Mucosa of gallbladder (tissue), 1 donor: ENCODE results near the gene SMG6. TPM values are rescaled to one million over a fixed set of nuclear protein-coding genes. Genes with fewer than 3 reads are reported as not detected.
"Not testable (repeated sequence)": the region's sequence is repeated elsewhere in the genome, so short reads cannot be mapped to it uniquely, and the experiment has no call there.

ENCODE experiments used
- DNase-seq: peaks from one replicate; pipeline ENCODE4 v3.0.0-alpha.2; 2020; ENCODE audit warnings: low spot score
- total RNA-seq: library from RNA; stranded (reverse); gene quantifications from one replicate; pipeline ENCODE4 v1.2.1, GENCODE V29; 2021
- donor health status: DM: no; HTN: no; CAD: no.

SMG6 gene
- total RNA-seq, 1 donor from 2014 or later, result 36.9 TPM

DNA sequence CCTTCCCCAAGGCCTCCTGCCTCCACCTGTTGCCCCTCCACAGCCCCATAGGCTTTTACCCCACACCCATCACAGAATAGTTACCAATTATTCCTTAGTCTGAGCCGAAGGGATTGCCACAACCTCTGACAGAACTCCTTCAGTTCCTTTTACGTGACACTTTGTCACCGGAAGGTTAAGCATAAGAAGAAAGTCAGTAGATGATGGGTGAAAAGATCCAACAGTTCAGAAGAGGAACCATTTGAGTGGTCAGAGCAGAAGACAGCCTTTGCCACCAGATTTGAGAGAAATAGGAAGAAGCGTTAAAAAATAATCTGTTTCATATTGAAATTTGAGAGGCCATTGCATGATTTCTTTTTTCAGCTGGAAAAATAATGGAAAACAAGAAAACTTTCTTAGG, 1.3 kb upstream of the SMG6 start:
- no peak for DNase-seq

DNA sequence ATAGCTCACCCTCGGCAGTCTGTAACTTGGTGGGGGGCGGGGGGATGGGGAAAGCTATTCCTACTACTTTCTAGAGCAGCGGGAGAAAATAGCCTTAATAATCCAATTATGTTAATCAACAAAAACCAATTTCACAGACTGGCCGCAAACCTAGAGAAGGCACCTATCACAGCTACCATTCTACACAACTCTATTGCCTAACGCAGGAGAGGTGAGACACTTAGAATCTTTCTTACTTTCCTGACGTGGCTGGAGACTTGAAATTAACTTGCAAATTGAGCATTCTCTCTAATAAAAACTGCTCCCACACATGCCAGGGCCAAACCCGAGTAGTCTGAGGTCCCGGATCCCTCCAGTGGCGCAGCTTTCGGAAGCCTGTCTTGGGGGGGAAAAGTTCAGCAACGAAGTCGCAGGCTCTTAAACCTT, 794 bp downstream of the SMG6 start:
- DNase-seq, result no peak

DNA sequence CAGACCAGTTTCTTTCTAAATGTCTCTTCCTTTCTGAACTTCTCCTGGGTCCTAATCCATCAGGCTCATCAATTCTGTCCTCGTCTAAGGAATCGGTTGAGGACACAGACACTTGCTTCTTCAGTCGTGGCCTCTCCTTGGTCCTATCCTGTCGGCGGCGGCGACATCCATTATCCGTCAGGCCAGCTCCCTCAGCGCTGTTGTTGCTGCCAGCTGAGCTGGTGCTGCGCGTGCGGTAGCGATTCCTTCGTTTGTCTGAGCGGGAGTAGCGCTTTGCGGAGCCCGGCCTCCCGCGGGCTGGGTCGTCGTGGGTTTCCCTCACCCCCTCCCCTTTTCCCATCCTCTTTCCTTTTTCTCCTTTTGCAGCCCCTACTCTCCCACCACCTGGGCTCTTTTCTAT, 3.8 kb downstream of the SMG6 start:
- DNase-seq, result no peak

DNA sequence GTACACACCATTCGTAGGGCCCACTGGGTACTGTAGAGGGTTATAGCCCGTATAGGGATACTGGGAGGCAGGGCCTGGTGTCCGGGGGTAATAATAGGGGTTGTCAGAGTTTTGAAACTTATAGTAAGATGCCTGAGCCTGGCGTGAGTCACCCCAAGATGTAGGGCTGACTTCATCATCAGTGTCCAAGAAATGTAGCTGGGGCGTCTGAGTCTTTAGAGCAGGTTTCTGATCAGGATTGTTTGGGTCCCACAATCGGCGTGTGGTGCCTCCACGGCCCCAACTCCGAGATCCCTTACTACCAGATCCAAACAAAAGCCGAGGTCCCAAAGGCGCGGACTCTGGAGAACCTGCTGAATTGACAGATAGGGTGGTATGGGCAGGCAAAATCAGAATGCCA, 4.4 kb downstream of the SMG6 start:
- DNase-seq, result no peak

DNA sequence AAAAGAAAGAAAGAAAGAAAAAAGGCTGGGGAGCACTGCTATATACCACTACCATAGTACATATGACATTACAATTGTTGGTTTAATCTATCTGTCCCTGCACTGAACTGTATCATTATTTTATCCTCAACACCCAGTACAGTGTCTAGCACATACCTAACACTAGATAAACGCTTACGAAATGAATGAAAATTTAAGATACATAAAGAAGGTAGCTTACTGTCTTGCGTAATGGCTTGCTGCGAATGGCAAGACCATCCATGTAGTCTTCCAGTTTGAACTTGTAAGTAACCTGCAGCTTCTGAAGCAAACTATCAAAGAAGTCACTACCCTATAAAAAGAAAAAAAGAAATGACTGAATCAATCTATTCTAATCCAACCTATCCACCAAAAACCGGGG, 6.6 kb downstream of the SMG6 start:
- no peak for DNase-seq

DNA sequence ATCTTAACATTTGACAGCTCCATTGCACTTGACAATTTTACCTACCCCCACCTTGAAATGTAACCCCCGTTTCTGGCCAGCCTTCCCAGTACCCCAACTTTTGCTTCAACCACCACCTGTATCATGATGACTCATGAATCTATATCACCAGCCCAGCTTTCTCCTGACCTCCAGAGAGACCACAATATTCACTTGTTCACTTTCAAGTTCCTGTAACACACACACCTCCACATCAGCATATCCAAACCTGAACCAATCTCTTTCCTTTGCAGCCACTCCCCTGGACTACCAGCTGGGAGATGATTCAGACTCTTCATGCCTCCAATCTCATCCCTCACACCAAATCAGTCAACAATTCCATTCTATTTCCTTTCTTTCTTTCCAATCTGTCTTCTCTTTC, 8.0 kb downstream of the SMG6 start:
- DNase-seq, result no peak

DNA sequence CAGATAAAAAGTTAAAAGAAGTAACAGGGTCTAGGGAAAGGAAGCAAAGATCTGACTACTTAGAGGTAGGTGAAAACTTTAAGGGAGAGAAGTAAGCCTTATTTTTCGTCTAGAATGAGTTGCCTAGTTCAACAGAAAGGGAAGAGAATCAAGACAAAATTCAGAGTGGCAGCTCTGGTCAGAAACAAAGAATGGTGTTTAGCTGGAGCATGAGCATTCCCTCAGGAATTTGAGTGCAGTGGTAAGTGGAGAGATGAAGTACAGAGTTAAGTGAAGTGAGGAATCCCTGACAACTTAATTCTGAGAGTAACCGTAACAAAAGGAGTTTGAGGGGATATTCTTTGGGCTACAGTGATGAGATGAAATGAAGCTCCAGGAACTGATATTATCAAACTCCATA, 11.5 kb downstream of the SMG6 start:
- DNase-seq, result no peak

DNA sequence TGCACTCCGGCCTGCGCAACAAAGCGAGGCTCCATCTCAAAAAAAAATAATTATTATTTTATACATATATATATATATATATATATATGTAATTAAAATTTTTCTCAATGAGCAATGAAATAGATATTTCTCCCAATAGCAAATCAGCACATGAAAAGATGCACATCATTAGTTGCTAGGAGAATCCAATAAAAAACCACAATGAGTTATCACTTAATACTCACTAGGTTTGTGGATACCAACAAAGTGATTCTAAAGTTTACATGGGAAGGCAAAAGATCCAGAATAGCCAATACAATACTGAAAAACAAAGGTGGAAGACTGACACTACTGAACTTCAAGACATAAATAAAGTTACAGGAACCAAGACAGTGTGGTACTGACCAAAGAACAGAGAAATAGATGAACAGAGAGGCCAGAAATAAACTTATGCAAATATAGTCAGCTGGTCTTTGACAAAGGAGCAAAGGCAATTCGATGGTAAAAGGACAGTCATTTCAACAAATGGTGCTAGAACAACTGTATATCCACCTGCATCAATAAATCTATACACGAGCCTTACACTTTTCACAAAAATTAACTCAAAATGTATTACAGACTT, 13.6 kb downstream of the SMG6 start:
- DNase-seq, result no peak

DNA sequence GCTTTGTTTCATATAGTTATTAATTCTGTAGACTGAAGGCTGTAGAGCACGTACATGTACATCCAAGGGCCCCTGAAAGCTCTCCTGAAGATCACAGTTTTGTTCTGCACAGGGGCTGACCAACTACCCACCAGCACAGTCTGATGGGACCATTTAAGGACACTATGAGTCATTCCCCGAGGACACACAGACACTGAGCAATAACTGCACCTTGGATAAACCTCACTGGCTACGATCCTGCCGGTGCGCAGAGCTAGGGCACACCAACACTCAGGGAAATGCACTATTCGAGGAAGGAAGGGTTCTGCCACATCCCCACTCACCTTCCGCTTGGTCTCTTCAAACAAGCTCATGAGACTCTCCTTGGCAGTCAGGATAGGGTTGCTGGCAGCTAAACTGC, 20.3 kb downstream of the SMG6 start:
- DNase-seq, result no peak

DNA sequence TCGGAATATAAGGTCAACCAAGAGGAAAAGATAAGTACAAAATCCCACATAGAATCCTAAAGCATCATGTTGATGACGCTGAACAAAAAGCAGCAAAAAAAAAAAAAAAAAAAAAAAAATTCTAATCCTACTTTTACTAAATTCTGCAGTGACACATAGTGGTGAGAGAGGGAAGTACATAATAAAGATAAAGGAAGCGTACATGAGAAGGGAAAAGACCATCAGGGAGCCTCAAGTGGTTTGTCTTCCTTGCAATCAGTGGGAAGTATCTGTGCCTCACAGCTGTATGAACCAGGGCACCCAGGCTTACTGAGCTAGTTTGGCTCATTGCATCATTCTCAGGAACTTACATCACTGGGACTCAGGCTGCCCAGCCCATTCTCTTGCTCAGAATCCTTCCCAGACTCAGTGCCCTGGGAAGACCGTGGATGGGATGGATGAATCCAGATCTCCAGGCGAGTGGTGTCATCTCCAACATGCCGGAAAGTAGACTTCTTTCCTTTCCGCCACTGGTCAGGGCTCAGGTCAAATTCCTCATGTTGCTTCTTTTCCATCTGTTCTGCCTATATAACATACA, 21.2 kb downstream of the SMG6 start:
- no peak for DNase-seq

DNA sequence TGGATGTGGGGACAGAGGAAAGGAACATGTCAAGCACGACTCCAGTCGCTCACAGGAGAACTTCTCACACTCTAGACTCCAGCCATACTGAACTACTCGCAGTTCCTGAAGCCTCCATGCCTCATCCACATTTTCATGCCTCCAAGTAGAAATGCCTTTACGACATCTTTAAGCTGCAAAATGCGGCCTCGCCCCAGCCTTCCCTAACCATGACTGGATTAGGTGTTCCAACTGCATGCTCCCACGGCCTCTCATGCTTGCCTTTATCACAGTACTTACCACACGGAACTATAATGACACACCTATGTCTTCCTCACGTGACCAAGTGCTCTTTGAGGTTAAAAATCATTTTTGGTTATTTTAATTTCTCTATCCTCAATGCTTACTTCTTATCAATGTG, 23.9 kb downstream of the SMG6 start:
- DNase-seq, result no peak

DNA sequence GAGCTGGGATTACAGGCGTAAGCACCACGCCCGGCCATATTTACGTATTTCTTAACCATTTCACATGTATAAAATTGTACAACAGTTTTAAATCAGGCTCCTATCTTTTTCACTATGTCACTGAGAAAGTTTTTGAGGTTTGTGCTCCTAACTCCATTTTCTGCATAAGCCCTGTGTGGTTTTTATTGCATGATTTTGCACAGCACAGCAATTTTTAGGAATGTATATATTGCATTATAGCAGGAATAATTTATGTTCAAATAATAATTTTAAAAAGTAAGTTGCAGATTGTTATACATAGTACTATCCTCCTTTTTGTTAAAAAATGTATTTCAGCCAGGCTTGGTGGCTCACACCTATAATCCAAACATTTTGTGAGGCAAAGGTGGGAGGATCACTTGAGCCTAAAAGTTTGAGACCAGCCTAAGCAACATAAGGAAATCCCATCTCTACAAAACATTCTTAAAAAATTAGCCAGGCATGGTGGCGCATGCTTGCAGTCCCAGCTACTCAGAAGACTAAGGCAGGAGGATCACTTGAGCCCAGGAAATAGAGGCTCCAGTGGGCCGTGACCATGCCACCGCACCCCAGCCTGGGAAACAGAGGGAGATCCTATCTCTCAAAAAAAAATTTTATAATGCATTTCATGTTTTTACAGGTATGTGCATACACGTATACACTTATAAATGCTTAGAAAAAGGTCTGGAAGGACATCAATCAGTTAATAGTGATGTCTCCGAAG, 26.0 kb downstream of the SMG6 start:
- DNase-seq, result no peak

DNA sequence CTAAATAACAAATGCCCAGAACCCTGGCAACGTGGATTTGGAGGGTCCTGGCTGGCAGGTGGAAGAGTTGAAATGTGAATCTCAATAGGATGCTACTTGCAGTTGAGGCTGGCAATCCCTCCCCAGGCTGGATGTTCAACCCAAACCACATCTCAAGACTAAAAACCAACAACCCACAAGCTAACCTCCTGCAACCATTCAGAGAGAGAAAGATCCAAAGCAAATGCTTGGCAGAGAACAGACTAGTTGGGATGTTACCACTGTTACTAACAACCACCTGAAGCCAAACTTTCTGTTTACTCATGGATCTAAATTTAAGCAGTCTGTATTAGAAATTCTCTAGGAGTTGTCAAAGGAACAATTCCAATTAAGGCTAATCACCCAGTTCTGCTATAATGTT, 27.9 kb downstream of the SMG6 start:
- DNase-seq, result no peak

DNA sequence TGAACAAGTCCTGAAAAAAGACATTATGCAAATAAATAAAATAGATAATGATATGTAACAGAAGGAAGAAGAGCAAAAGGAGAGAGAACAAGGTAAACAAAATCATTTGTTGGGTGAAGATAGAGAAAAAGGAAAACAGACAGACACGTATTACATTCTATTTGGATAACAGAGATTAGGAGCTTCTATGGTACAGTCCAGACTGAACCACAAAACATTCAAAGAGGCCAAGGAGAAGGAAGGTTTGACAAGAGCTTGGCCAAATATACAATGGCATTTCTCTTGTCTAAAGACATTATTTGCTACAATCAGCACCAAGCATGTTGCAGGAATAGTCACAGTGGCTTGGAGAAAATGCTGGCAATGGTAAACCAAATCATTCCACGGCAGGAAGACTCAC, 29.2 kb downstream of the SMG6 start:
- no peak for DNase-seq

DNA sequence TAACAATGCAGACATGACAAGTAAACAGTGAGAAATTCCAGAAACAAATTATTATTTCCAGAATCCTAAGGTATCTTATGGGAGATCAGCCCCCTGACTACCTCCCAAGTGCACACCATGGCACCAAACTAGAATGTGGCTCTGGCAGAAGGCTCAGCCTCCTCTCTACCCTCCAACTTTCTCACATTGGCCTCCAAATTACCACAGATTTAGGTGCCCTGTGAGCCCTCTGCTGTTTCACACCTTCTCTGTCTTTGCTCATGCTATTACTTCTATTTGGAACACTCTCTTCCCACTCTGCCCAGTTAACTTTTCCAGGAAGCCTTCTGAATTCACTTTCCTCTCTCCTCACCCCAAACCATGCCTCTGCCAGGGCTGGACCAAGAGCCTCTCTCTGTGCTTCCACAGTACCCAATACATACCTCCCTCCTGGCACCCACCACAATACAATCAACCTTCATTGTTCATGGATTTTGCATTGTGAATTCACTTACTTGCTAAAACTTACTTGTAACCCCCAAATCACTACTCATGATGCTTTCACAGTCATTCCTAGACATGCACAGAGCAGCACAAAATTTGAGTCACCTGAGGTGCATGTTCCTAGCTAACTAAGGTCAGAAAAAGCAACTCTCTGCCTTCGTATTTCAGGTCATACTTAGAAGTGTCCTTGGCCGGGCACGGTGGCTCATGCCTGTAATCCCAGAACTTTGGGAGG, 31.4 kb downstream of the SMG6 start:
- no peak for DNase-seq

DNA sequence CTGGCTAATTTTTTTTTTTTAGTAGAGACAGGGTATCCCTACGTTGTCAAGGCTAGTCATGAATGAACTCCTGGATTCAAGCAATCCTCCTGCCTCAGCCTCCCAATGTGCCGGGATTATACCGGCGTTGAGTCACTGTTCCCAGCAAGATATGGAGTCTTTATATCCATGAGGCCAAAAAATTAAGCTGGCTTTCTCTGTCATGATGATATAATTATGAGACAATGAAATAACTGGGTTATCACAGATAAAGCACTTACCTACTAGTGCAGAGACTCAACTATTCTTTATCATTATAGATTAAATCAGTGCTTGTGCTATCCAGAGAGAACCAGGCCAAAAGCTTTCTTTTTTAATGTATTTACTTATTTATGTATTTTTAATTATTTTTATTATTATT, 36.2 kb downstream of the SMG6 start:
- DNase-seq, result no peak

DNA sequence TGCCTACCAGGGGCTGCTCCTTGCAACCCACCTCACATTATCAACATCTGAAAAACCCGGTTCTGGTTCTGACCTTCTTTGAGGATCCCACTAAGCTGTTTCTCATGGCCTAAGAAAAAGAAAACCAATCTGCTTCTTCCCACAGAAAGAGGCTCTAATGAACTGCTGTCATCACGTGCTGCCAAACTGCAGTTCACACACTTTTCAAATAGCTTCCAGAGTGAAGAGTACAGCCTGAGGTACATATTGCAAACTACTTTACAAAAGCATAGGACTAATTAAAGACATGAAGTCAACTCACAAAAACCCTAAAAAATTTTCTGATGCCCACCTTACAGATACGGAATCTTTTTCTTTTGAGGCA, 36.7 kb downstream of the SMG6 start:
- DNase-seq, result no peak

DNA sequence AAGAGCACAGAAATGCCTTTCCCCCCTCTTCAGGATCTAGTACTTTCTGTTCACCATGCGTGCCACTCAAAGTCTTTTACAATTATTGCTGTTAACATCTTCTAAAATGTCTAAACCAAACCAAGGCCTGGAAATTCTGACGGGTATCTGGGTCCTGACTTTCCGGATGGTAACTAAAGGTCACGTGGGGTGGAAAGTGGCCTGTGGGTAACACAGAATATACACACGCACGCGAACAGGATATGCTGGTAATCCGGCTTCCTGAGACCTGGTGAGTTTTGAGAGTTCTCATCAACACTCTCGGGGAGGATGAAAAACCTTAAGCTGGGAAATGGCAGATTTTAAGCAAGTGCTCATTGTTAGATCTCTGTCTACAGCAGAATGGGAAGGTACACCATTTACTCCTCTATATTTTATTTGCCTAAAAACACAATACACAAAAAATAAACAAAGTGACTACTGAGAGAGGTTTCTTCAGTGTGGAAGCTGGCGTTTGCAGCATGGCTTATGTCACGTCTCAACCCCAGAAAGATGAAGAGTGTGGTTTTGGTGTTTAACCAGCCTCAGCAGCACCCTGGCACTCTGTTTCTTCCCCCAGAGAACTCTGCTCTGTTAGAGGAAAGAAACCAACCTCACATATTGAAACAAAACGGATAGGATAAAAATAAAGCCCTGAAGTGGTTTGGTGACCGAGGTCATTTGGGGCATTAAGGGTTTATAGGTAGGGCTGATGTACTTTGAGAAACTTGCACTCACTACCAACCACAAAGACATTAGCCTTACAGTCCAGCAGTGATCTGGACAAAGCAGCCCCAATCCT, 37.3 kb downstream of the SMG6 start:
- peak; percentile 59 for DNase-seq

DNA sequence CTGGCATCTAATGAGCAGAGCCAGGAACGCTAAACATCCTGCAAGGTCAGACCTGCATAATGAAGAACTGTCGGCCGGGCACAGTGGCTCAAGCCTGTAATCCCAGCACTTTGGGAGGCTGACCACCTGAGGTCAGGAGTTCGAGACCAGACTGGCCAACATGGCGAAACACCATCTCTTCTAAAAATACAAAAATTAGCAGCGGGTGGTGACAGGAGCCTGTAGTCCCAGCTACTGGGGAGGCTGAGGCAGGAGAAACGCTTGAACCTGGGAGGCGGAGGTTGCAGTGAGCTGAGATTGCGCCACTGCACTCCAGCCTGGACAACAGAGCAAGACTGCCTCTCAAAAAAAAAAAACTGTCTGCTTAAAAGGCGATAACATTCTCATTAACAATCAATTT, 38.4 kb downstream of the SMG6 start:
- not testable (repeated sequence) for DNase-seq

DNA sequence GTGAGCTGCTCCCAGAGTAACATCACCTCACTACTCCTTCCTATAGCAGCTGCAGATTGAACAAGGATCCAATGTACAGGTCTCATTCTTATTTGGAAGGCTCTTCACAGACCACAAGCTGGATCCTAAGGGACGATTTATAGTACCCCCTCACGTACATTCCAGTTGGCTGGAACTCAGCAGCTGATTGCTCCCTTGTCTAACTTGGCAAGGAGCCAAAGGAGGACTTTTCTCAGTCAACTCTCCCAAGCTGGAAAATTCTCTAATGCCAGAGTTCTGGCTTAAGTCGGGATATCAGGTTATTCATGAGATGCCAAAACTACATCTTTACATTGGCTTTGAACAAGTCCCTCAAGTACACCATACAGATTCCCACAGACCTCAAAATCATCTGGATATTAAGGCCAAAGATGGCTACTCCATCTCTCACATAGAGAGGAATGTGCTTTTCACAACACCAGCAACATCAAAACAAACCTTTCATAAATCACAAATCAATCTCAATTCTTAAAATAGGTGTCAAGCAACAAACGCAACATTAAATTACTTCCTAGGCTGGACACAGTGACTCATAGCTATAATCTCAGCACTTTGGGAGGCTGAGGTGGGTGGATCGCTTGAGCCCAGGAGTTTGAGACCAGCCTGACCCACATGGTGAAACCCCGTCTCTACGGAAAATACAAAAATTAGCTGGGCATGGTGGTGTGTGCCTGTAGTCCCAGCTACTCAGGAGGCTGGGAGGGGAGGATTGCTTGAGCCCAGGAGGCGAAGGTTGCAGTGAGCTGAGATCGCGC, 39.3 kb downstream of the SMG6 start:
- DNase-seq, result no peak
